HCT116 (cell line): ENCODE results near the gene RIT1. TPM values are rescaled to one million over a fixed set of nuclear protein-coding genes. Genes with fewer than 3 reads are reported as not detected.
A peak's percentile ranks its signal among the peaks of the same experiment; 100 is the strongest.

Source experiments
- ATAC-seq: fragments of 200-7000 bp; cut with Tn5 transposase; 2 replicates; pipeline ENCODE4 v1.9.1; 2020; ENCODE audit warnings: mild to moderate bottlenecking, moderate library complexity
- BruUV-seq: library from RNA; stranded (reverse); fragments of 400-500 nt; replicated peaks from 2 replicates; lab custom pipeline; 2021; lab: Mats Ljungman, UMichigan
- CTCF ChIA-PET: fragments of 300-600 bp; sonication (Branson Sonifier 250); formaldehyde crosslinking; loops from one replicate; lab custom pipeline; 2021; ENCODE audit warnings: antibody characterized with exemption; lab: Charles Lee
- POLR2A ChIA-PET: fragments of 300-600, 350-600 bp; sonication (Branson Sonifier 250); formaldehyde crosslinking; loops from one replicate; lab custom pipeline; 2021; ENCODE audit warnings: antibody characterized with exemption; lab: Charles Lee
- RAD21 ChIA-PET, 2 experiments: fragments of 300-600 bp; sonication (Branson Sonifier 250); formaldehyde crosslinking; loops; one replicate each; lab custom pipeline; 2023; ENCODE audit warnings: low total read pairs in 2 of 2; ENCODE audit not compliant: uncharacterized antibody in 2 of 2, unreplicated experiment in 2 of 2, low non-redundant PET in 1 of 2; lab: Charles Lee
- DNase-seq: peaks from one replicate; pipeline ENCODE4 v3.0.0-alpha.2; 2010; ENCODE audit warnings: low read depth, low spot score
- H2AFZ ChIP-seq: fragments of 200-600 bp; shearing (Covaris generic), sonication (generic); 2 replicates; pipeline ENCODE4 v1.6.1; 2017; ENCODE audit warnings: low read depth, mixed run types, mixed read lengths, antibody characterized with exemption, low read length; ENCODE audit not compliant: poor library complexity, severe bottlenecking
- H3K27ac ChIP-seq: 2 replicates; pipeline ENCODE4 v1.5.1; 2012; ENCODE audit warnings: low read depth, low read length
- H3K27me3 ChIP-seq: fragments of 200-600 bp; sonication (generic); 2 replicates; pipeline ENCODE4 v1.6.1; 2016; ENCODE audit warnings: mixed run types, low read length, mixed read lengths; ENCODE audit not compliant: insufficient read depth
- H3K36me3 ChIP-seq, 2 experiments: fragments of 200-500 bp in 1 of 2; fragments of 200-600 bp in 1 of 2; sonication (Bioruptor generic) in 1 of 2; sonication (generic) in 1 of 2; 2 replicates each; pipeline versions ENCODE4 v1.5.1 to v1.6.1; 2014 to 2016; ENCODE audit warnings: low read length in 2 of 2, inconsistent platforms in 1 of 2, mixed read lengths in 1 of 2, mixed run types in 1 of 2; ENCODE audit not compliant: insufficient read depth in 2 of 2, control insufficient read depth in 1 of 2
- H3K4me1 ChIP-seq, 2 experiments: fragments of 200-600 bp in 1 of 2; sonication (generic) in 1 of 2; 2 replicates each; pipeline versions ENCODE4 v1.5.1 to v1.6.1; 2012 to 2017; ENCODE audit warnings: low read length in 2 of 2, inconsistent platforms in 1 of 2, mild to moderate bottlenecking in 1 of 2, mixed read lengths in 1 of 2, mixed run types in 1 of 2, moderate library complexity in 1 of 2; ENCODE audit not compliant: insufficient read depth in 2 of 2, control insufficient read depth in 1 of 2
- H3K4me2 ChIP-seq: fragments of 200-600 bp; sonication (generic); 2 replicates; pipeline ENCODE4 v1.6.1; 2017; ENCODE audit warnings: mixed run types, low read length, mixed read lengths
- H3K4me3 ChIP-seq, 2 experiments: fragments of 200-600 bp in 1 of 2; sonication (generic) in 1 of 2; replicated peaks in 1 of 2; 2 replicates each; pipeline ENCODE4 v1.5.1; 2011 to 2016; ENCODE audit warnings: low read length in 2 of 2, control low read depth in 1 of 2, low read depth in 1 of 2, mild to moderate bottlenecking in 1 of 2, mixed read lengths in 1 of 2, mixed run types in 1 of 2
- H3K79me2 ChIP-seq: fragments of 200-600 bp; sonication (generic); 2 replicates; pipeline ENCODE4 v1.6.1; 2017; ENCODE audit warnings: mild to moderate bottlenecking, mixed run types, low read length, moderate library complexity, mixed read lengths; ENCODE audit not compliant: insufficient read depth
- H3K9ac ChIP-seq: fragments of 200-600 bp; sonication (generic); 2 replicates; pipeline ENCODE4 v1.6.1; 2016; ENCODE audit warnings: low read length, mixed read lengths
- H3K9me2 ChIP-seq: fragments of 200-600 bp; sonication (generic), shearing (Covaris generic); 2 replicates; pipeline ENCODE4 v1.6.1; 2017; ENCODE audit warnings: mixed run types, mild to moderate bottlenecking, moderate library complexity; ENCODE audit not compliant: insufficient read depth
- H3K9me3 ChIP-seq, 2 experiments: fragments of 200-500 bp in 1 of 2; fragments of 200-600 bp in 1 of 2; sonication (Bioruptor generic) in 1 of 2; sonication (generic) in 1 of 2; 2 replicates each; pipeline ENCODE4 v1.6.1; 2014 to 2017; ENCODE audit warnings: low read length in 2 of 2, mixed read lengths in 2 of 2, inconsistent platforms in 1 of 2, low read depth in 1 of 2, mild to moderate bottlenecking in 1 of 2, mixed run types in 1 of 2, moderate library complexity in 1 of 2; ENCODE audit not compliant: control insufficient read depth in 1 of 2, insufficient read depth in 1 of 2
- H4K20me1 ChIP-seq: fragments of 200-600 bp; sonication (generic), shearing (Covaris generic); 2 replicates; pipeline ENCODE4 v1.6.1; 2017; ENCODE audit warnings: mixed run types, mild to moderate bottlenecking, moderate library complexity; ENCODE audit not compliant: insufficient read depth
- CBX3 ChIP-seq: IDR thresholded peaks from 2 replicates; pipeline ENCODE4 v1.6.1; 2012; ENCODE audit warnings: low read depth
- CEBPB ChIP-seq: IDR thresholded peaks from 2 replicates; pipeline ENCODE4 v1.6.1; 2012; ENCODE audit warnings: low read depth
- CTCF ChIP-seq, 3 experiments: fragments of 200-600 bp in 1 of 3; sonication (generic) in 1 of 3; IDR thresholded peaks in 2 of 3; conservative IDR thresholded peaks in 1 of 3; 2 replicates each; pipeline ENCODE4 v1.5.1; 2012 to 2017; ENCODE audit warnings: low read depth in 2 of 3, low read length in 2 of 3, antibody characterized with exemption in 1 of 3, borderline replicate concordance in 1 of 3, control low read depth in 1 of 3, mild to moderate bottlenecking in 1 of 3, mixed read lengths in 1 of 3, mixed run types in 1 of 3, moderate library complexity in 1 of 3; ENCODE audit not compliant: insufficient read depth in 1 of 3
- EGR1 ChIP-seq: IDR thresholded peaks from 2 replicates; pipeline ENCODE4 v1.6.1; 2012; ENCODE audit warnings: low read depth
- EZH2 ChIP-seq: fragments of 200-600 bp; sonication (generic); IDR thresholded peaks from 2 replicates; pipeline ENCODE4 v1.6.1; 2017; ENCODE audit warnings: antibody characterized with exemption, mixed run types
- EZH2phosphoT487 ChIP-seq: fragments of 200-600 bp; IDR thresholded peaks from 2 replicates; pipeline ENCODE4 v1.6.1; 2018; ENCODE audit warnings: antibody characterized with exemption, borderline replicate concordance
- FOSL1 ChIP-seq: IDR thresholded peaks from 2 replicates; pipeline ENCODE4 v1.6.1; 2012; ENCODE audit warnings: low read depth
- JUND ChIP-seq: IDR thresholded peaks from 2 replicates; pipeline ENCODE4 v1.6.1; 2012
- RAD21 ChIP-seq: IDR thresholded peaks from 2 replicates; pipeline ENCODE4 v1.6.1; 2012; ENCODE audit warnings: low read depth, mild to moderate bottlenecking
- REST ChIP-seq: IDR thresholded peaks from 2 replicates; pipeline ENCODE4 v1.6.1; 2012; ENCODE audit warnings: low read depth
- SP1 ChIP-seq: IDR thresholded peaks from 2 replicates; pipeline ENCODE4 v1.6.1; 2012; ENCODE audit warnings: low read depth
- TCF7L2 ChIP-seq: IDR thresholded peaks from 2 replicates; pipeline ENCODE4 v1.7.0; 2011; ENCODE audit warnings: borderline replicate concordance, inconsistent platforms; ENCODE audit not compliant: insufficient read depth, insufficient read length; ENCODE audit errors: extremely low read depth
- YY1 ChIP-seq: IDR thresholded peaks from 2 replicates; pipeline ENCODE4 v1.6.1; 2011; ENCODE audit warnings: low read length, low read depth, moderate library complexity, mild to moderate bottlenecking; ENCODE audit not compliant: insufficient replicate concordance; ENCODE audit errors: extremely low read depth
- ZBTB33 ChIP-seq: IDR thresholded peaks from 2 replicates; pipeline ENCODE4 v1.6.1; 2011; ENCODE audit warnings: mild to moderate bottlenecking, low read length, moderate library complexity; ENCODE audit not compliant: insufficient replicate concordance; ENCODE audit errors: extremely low read depth
- ZFX ChIP-seq: fragments of 450-650 bp; IDR thresholded peaks from 2 replicates; pipeline ENCODE4 v1.6.1; 2017
- ZNF274 ChIP-seq: fragments of 200-500 bp; sonication (Bioruptor generic); IDR thresholded peaks from 2 replicates; pipeline ENCODE4 v1.6.1; 2014; ENCODE audit warnings: mild to moderate bottlenecking, low read depth, low read length, inconsistent platforms
- intact Hi-C: fragments of 100-400 bp; cut with micrococcal nuclease; formaldehyde crosslinking; loops from 2 replicates; pipeline ENCODE4 v1.10.0; 2022
- total RNA-seq: library from RNA; stranded (reverse); gene quantifications from one replicate; pipeline ENCODE4 v1.2.1, GENCODE V29; 2021; ENCODE audit not compliant: unreplicated experiment

Gene RIT1
- total RNA-seq, 1 experiment from 2014 or later, result 10.2 TPM

- RAD21 ChIA-PET, result no interaction called here
- no peak for TF ChIP-seq EZH2
- no peak for TF ChIP-seq CBX3
- no peak for TF ChIP-seq CTCF (IDR thresholded peaks at IDR 0.05 in 2 of 3, conservative IDR thresholded peaks at IDR 0.05 in 1 of 3; ENCODE audit: borderline replicate concordance in 1 of 3, insufficient read depth in 1 of 3, low read depth in 2 of 3, low read length in 2 of 3)
- TF ChIP-seq ZFX, result no peak
- no peak for TF ChIP-seq EGR1
- TF ChIP-seq SP1, result no peak
- no peak for TF ChIP-seq ZBTB33
- TF ChIP-seq JUND, result no peak
- no peak for TF ChIP-seq ZNF274
- no peak for TF ChIP-seq YY1
- TF ChIP-seq EZH2phosphoT487, result no peak
- TF ChIP-seq REST, result no peak
- TF ChIP-seq FOSL1, result no peak
- no peak for TF ChIP-seq CEBPB
- no peak for TF ChIP-seq RAD21
- TF ChIP-seq TCF7L2, result no peak
- Histone ChIP-seq H3K27ac (no peak overlapping the region), H3K9ac (no peak overlapping the region), H3K9me3 (no peaks in the 10 kb centered on the region), H2AFZ (no peak overlapping the region), H4K20me1 (peaks cover 31% of the 10 kb centered on the region; the same call in 1 of the 2 replicates), H3K27me3 (no peaks in the 10 kb centered on the region), H3K4me2 (peak overlapping the region; percentile 88; the same call in 1 of the 2 replicates), H3K79me2 (peaks cover 77% of the 10 kb centered on the region), H3K36me3 (peaks cover 54 to 67% of the 10 kb centered on the region in 2 experiments), H3K9me2 (no peaks in the 10 kb centered on the region), H3K4me3 (no peak overlapping the region), H3K4me1 (peaks cover 14 to 25% of the 10 kb centered on the region in 2 experiments; a peak in 3 of 4 replicates)
- intact Hi-C loops, result loop anchor here (2.0 kb wide), 1 partner anchor 15 kb away; no protein-coding TSS in a partner anchor
- no peak for ATAC-seq
- BruUV-seq, result no TSS peak
- no peak for DNase-seq
- POLR2A ChIA-PET, result interaction anchor here (0.7 to 1.5 kb wide), 3 partner anchors 9 to 81 kb away, joined by 4 to 5 read pairs (median 4); no protein-coding TSS in a partner anchor
- CTCF ChIA-PET, result interaction anchor here (2.7 kb wide), 1 partner anchor 135 kb away, joined by 7 read pairs; no protein-coding TSS in a partner anchor
Observed at GRCh38 chr1:155931332-155932038, 20.3 kb upstream of the RIT1 start.
